NCI-H187 treated with DMSO at 0.1 percent for 48 hours (cell line): ENCODE results near the gene STX16.

Experiments
- DNase-seq: peaks from one replicate; lab custom pipeline; 2025; lab: John Stamatoyannopoulos, UW

STX16 gene

DNA sequence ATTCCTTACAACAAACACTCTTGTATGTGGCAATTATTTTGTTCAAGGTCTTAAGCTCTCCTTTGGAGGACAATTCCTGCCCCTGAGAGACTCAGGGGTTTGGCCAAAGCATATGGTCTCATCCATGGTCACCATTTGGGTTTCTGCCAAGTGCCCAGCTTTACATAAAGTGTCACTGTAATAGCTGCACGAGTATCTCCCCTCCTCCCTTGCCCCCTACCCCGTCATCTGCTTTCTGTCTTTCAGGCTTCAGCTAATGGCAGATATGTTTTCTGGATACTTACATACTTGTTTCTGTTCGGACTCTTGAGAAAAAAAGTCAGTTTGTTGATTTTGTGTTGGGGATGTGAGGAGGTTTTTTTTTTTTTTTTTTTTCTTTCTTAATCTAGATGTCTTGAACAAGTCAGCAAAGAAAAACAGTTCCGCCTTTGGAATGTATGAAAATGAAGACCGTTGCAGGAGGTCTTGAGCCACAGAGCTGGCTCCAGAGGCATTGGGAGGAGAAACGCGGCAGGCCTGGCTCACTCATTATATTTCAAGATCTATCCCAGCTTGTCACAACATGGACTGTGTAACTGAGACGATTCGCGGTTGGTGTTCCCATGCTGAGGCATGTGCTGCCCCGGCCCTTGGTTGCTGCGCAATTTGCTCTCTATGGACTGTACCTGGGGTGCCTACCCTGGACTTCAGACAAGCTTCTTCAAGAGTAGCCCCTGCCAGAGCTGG lies 32.6 kb upstream of the STX16 start:
- no peak for DNase-seq

DNA sequence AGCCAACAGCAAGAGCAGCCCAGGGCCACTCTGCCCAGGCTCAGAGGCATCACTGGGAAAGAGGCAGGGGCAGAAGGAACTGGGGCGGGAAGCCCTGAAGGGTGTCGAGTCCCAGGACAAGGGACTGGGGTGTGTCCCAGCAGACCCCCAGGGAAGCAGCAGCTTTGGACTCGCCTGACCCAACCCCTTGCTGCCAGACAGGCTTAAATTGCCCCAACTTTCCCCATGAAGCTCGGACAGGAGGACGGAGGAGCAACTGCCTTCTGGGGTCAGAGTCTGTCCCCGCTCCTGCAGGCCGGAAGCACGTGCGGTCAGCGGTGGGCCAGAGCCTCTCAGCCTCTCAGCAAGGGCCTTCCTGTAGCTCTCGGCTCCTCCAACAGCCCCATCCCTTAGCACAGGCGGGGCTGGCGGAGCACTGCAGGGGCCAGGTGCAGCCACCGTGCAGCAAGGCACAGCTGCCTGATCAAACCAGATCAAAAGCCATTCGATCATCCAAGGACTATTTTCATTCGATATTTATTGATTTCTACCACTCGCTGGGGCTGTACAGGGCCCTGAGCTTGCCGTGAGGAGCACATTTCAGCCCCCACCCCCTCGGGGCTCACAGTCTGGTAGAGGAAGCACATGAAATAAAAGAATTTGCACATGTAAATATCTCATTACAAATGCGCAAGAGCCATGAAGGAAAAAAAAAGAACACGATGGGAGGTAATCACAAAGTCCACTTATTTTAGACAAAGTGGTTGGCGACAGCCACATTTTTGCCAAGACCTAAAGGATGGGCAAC lies 31.8 kb upstream of the STX16 start:
- DNase-seq, result no peak

DNA sequence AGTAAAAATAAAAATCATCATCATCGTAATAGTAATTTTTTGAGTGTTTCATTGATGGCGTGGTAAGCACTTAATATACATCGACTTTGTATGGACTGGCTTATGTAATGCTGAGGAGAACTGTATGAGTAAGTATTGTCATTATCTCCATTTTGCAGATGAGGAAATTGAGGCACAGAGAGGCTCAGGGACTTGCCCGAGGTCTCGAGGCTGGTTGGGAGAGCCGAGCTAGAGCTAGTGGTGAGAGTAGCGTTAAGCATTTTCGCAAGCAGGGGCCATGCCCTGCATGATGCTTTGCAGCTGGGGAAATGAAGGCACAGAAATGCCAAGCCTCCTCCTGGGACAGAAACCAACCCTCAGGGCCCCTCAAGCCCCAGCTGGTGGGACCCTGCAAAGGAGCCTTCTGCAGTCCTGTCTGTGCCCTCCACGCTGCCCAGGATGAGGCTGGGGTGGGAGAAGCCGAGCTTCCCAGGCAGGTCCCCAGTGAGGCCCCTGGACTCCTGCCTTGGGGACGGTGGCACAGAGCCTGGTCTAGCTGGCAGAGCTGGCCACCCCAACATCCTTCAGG lies 31.1 kb upstream of the STX16 start:
- no peak for DNase-seq

DNA sequence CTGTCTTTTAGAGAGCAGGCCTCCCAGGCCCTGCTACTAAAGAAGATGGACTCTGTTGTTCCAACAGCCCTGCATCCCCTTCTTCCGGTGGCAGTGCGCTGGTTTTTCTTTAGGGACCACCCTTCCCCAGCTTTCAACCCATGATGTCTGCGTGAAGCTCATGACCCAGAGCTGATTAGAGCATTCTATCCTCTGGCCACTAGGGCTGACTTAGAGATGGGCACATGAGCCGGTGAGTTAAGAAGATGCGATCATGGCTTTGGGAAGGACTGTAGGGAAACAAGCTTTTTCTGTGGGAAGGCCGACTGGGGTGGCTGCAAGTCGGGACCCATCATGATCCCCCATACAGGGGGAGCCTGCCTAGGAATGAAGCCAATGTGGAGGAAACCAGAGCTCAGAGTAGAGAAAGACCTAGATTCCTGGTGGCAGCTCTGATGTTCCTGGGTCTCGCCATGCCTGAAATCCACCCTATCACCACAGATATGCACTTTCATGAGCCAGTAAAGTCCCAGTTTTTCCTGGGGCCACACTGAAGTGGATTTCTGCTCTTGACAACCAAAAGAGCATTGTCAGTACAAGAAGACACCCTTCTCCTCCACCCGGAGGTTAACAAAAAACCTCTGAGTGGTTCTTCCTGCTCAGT lies 29.1 kb upstream of the STX16 start:
- DNase-seq, result no peak

DNA sequence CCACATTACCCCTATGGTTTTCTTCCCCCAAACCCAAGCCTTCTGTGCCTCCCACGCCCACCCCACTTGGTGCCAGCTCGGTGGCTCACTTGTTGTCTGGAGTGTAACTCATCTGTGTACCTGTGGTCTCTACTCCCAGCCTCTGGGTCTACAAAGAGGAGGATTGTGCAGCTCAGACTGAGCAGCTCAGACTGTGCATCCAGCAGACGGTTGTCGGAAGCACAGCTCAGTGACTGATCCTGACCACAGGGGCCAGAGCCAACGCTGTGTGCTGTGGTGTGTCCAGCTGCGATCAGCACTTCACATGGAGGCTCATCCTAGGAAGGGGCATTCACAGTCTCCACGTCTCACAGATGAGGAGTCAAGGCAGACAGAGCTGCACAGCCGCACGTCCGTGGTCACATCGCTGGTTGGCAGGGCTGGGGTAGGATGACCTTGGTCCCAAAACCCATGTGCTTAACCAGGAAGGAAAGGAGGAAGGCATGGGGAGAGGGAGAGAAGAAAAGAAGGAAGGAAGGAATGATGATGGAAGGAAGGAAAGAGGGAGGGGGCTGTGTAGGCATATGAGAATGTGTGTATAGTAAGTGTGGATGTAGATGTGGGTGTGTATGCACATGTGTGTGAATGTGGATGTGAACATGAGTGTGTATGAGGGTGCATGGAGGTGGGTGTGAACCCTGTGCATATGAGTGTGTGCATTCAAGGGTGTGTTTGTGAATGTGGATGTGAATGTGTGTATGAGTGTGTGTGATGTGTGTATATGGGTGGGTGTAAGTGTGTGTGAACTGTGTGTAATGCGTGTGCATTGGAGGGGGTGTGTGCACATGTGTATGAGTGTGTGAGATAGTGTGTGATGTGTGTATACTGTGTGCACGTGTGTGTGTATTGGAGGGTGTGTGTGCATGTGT lies 28.2 kb upstream of the STX16 start:
- DNase-seq, result no peak

DNA sequence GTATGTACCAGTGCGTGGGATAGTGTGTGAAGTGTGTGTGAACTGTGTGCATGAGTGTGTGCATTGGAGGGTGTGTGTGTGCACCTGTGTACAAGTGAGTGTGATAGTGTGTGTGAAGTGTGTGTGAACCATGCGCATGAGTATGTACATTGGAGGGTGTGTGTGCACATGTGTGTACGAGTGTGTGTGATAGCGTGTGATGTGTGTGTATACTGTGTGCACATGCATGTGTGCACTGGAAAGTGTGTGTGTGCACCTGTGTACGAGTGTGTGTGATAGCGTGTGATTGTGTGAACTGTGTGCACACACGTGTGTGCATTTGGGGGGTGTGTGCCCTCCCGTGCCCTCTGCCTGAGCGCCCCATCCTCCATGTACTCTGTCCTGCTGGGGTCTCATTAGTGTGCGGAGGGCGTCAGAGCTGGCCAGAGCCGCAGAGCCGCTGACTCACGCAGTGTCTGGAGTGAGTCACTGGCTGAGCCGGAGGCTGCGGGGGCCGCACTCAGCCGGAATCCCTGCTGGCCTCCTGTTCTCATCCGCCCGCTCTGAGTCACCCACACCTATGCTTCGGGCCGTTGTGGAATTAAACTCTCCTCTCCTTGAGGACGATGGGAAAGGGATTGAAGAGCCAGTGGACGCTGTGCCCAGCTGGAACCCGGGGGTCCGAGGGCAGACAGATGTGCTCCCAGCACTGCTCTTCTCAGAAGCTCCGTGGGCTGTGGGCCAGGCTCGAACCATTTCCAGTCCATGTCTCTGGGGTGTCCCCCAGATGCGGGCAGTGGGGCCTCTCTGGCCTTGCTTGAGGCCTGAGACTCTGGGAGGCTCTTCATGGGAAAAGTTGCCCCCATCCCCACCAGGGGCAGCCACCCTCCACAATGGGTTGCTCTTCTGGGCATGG lies 27.3 kb upstream of the STX16 start:
- DNase-seq, result no peak

DNA sequence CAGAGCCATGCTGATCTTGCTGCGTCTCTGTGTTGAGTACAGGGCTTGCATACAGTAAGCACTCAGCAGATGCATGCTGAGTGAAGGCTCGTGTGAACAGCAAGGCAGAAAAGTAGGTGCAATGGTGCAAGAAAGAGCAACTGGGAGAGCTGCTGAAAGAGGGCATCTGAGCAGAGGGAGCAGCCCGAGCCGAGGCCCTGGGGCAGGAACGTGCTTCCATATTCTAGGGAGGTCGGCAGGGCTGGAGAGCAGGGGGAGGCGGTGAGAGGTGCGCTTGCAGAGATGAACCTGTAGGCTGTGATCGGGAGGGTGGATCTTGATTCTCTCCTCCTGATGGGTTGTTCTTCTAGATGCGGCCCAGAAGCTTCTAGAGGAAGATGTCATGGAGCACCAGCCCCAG lies 26.4 kb upstream of the STX16 start:
- no peak for DNase-seq

DNA sequence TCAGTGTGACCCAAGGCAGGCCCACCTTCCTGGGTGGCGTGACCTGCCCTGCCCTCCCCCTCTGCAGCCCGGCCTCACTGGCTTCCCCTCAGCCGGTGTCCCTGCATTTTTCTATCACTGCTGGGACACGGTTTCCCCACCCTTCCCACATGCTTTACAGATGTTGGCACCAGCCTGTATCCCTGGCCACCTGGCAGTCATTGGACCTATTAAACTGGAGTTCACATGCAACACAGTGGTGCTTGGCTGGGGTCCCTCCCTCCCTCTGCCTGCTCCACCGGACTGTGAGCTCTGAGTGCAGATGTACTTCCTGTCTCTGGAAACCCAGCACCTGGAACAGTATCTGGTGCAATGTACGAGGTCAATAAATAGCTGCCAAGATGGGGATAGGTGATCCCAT lies 25.5 kb upstream of the STX16 start:
- no peak for DNase-seq

DNA sequence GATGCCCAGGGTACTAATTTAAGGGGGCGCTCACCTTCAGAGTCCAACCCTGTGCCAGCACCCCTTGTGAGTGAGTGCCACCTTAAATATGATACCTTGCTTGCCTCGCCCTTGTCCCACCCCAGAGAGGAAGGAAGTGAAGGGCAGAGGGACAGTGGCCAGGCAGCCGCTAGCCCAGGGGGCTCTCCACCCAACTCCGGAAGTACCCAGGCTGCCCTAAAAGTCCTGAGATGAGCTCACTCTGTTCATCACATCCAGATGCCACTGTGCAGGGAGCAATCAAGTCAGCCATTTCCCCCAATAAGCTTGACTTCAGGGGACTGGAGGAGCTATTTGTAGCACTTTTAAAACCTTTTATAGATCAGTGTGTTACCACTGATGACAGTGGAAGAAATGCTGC lies 25.0 kb upstream of the STX16 start:
- no peak for DNase-seq

DNA sequence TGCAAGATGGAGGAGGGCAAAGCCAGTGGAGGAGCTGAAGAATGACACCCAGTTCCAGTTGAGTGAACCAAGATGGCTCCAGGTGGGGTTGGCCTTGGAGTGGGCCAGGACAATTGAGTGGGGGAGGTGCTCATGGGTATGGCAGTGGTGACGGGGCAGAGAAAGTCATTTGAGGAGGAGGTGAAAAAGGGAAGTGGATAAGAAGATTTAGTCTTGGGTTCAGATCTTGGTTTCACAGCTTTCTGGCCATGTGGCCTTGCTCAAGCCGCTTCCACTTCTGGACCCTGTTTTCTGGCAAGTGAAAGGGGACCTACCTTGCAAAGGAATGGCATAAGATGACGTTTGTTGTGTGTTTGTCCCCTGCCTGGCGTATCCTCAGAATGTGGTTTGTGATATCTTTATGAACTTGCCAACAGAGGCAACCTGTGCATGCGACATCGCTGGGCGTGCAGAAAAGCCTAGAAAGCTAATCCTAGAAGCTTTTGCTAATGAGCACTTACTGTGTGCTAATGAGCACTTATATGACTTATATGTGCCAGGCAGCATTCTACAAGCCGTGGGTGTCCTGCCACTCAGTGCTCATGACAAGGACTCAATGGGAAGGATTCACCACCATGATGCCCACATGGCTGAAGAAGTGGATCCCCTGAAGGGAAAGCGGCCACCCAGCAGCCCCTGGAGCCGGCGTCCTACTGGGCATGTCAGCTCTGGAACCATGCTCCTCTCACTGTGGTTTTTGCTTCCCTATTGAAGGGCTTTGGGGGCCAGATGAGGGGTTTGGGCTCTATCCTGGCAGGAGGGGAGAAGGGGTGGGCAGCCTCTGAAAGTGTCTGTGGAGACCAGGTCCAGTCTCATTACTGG lies 23.6 kb upstream of the STX16 start:
- DNase-seq, result no peak

DNA sequence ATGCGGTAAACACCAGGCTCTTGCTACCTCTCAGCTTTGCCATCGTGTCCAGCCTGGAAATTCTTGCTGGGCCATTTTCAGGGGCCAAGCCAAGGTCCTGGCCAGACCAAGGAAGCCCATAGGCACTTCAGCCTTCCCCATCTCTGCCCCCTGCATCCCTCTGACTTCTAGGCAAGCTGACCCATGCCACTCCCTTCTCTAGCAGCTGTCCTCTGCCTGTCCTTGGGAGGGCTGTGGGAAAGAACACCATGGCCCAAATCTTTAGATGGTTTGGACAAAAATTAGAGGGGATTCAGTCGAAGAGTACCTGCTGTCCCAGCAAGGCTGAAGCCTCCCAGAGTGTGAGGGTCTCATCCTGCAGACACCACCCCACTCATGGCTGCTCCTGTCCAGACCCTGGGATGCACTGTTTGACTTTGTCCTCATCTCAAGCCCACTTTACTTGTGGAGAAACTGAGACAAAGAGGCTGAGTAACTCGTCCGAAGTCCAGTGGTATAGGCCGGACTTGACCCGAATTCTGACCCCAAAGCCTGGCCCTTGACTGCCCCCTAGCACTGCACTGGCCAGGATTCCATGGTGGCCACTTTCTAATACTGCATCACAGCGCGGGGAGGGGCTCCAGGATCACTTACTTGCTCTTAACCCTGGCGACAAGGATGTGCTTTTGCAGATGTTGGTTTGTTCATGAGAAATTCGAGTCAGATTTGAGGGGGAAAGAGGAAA lies 22.4 kb upstream of the STX16 start:
- DNase-seq, result no peak

DNA sequence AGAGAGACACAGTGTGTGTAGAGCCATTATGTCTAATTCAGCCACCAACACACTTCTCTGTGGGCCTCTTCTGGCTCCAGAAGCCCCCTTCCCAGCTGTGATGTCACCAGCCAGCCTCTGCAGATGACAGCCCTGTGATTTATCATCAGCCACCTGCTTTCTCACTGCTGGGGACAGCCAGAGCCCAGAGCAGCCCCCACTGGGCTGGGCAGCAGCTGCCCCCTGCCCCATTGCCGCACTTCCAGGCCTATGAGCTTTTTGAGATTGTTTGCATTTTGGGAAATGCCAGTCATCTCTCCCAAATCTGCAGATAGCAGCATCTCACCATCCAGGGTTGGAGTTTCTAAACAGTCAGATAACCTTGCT lies 21.9 kb upstream of the STX16 start:
- DNase-seq, result no peak

DNA sequence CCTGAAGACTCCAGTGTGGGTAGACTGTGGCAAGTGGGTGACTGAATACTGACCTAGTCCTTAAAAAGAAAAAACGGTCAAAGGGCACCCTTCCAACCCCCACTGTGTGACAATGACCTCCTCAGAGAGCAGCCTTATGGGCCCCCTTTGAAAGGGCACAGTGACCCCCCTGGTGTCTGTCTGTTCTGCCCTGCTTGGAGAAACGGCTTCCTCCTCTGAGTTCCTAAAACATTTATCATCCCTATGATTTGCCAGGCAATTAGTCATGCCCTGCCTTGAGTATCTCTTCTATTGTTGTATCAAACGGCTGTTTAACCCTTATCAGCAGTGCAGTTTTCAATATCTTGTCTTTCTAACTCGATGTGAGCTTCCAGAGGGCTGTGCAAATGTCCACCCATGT lies 21.0 kb upstream of the STX16 start:
- DNase-seq, result no peak

DNA sequence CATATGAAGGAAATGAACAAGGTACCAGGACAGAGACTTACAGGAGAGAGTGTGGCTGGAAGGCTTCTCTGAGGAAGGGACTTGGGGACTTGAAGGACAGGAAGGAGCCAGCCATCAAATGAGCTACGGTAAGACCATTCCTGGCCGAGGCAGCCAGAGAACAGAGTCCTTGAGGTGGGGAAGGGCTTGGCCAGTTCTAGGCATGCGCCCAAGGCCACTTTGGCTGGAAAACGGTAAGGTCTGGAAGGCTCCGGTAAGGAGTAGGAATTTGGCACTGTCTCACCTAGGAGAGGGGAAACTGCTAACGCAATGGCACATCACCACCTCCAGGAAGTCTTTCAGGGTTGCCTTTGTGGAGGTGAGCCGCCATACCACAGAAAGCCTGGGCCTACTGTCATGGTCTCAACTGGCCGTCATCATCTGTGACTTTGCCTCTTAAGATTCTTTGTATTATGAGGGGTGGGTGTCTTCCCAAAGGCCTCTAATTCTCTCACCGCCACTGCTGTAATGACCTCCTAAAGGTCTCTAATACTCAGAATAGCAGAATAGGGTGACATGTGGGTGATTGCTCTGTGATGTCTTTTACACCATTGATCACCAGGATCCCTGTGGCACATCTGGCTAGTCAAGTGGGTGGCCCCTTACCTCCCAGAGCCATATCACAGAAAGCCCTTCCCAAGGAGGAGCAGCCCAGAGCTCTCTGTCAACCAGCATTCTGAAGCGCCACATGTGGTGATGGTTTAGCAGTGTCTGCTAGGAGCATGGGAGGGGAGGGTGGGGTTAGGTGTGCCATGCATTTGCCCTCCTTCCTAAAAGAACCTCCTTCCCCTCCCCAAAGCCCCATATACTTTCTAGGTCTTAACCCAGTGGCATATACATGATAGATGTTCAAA lies 17.7 kb upstream of the STX16 start:
- no peak for DNase-seq

DNA sequence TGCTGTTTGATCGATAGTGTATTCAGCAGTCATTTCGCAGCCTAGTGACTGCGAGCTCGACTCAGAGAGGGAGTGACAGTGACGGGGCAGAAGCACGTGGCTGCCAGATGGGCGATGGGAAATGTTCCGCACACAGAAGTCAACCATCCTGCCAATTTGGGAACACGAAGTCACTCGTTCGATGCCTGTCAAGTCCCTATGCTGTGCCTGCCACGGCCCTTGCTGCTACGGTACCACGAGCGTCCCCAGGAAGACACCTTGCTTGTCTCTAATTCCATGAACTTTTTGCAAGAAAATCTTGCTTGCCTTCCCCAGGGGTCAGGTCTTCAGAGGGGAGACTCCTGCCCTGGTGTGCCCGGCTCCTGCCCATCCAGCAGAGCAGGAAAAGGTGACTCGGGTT lies 17.0 kb upstream of the STX16 start:
- DNase-seq, result no peak

DNA sequence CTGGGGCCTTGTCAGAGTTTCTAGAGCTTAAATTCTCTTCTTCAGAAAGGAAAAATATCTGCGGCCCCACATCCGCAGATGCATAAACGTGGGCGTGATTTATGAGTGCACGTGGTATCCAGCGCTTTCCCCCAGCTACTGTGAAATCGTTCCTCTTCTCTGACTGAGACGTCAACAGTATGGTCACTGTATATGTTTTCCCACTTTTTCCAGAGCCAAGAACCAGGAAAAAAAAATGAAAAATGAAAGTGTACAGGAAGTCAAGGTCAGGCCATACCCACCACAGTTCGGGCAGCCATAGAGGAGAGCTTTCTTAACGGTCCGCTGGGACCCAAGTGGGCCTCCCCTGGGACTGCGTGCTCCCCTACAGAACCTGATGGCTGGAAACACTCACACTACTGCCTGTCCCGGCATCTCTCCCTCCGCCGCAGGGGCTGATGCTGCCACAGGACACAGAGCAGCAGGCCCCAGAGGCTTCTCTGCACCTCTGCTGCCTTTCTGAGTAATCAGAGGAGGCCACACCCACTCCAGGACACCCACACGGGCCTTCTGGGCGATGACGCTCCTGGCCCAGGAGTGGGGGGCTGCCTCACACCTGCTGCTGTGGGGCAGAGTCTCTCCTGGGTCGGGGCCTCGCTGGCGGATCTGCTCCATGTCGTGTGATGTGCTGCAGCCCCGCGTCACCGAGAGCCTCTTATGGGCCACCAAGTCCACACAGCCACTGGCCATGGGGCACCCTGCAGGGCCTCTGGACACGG lies 16.4 kb upstream of the STX16 start:
- DNase-seq, result no peak

DNA sequence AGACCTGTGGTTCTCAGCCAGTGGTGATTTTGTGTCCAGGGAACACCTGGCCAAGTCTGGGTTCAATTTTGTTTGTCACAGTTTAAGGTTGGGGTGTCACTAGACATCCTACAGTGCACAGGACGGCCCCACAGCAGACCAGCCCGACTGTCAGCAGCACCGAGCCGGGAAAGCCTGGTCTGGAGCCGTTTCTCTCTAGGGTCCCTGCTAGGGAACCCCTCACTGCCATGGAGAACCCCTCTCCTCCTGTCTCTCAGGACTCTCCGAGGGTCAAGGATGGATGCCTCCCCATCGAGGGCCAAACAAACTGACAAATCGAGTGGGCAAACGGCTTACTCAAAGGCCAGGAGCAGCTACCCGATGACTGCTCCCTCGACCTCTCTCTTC lies 15.8 kb upstream of the STX16 start:
- DNase-seq, result no peak
